GF-D8 (cell line): ENCODE measurements around the gene CCNA1.

ENCODE experiments used
- DNase-seq: peaks from one replicate; lab custom pipeline; 2025; lab: John Stamatoyannopoulos, UW

The CCNA1 gene

GRCh38 chr13:36432106-36432544, at the start of gene CCNA1:
Gene CCNA1 (plus strand): TSS chr13:36432495. CDS start chr13:36433057, 562 bp downstream.
- DNase-seq, result no peak

DNA sequence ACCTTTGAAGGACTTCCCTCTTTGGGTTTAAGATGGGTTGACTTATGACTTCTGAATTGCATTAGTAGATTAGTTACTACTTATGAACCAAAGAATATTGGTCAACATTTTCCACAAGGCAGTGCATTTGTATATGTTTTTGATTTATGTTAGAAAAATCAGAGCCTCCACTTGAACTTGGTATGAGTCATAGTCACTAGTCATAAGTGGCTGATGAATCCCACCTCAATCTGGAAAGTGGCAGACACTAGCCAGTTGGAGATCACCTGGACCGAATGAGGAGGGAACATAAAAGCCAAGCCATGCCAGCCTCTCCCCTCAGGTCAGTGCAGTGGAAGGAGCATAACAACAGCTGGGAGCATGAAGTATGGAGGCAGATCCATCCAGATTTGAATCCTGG, 46.8 kb upstream of the CCNA1 start:
- DNase-seq, result no peak

GRCh38 chr13:36395280-36395679, 37.0 kb upstream of the CCNA1 start:
- peak; percentile 77 for DNase-seq

DNA sequence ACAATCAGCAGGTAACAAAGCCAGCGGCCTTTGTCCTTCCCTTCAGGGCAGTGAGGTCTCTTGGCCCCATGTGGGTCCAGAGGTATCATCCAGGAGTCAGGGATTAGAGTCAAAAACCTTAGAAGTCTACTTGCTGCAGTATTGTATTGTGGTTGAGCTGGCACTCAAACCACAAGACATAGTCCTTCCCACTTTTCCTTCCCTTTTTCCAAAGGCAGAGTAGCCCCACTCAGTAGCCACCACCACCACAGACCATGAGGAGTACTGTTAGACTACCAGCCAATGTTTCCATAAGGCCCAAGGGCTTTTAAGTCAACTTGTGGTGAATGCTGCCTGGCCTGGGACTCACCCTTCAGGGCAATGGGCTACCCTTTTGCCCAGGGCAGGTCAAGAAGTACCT, 27.1 kb upstream of the CCNA1 start:
- no peak for DNase-seq

GRCh38 chr13:36412736-36413135, 19.6 kb upstream of the CCNA1 start:
- DNase-seq, result no peak

DNA sequence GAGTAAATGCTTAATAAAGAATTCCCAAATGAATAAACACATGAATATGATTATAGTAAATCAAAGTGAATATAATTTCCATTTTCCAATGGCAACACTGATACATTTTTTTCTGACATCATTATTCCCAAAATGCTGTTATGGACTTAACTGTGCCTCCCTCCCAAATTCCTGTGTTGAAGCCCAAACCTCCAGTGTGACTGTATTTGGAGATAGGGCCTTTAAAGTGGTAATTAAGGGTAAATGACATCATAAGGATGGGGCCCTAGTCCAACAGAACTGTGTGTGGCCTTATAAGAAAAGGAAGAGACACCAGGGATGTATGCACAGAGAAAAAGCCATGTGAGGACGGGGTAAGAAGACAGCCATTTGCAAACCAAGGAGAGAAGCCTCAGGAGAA, 19.1 kb upstream of the CCNA1 start:
- no peak for DNase-seq

GRCh38 chr13:36414461-36414860, 17.8 kb upstream of the CCNA1 start:
- peak; percentile 48 for DNase-seq

DNA sequence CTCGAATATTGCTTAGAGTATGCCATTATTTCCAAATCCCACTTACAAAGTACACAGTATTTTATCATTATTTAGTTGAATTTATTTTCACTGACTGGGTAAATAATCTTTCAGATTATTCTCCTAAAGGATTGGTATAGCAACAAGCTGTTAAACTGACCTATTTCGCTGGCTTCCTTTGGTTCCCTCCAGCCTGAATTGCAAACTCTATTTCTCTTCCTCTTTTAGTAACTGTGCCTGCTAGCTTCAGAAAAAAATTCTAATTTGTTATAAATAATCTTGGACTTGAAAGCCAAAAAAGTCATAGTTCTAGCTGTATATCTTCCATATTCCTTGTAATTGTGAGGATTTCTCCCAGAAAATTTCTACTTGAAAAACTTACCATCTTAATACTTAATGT, 15.0 kb upstream of the CCNA1 start:
- DNase-seq, result peak; percentile 36

DNA sequence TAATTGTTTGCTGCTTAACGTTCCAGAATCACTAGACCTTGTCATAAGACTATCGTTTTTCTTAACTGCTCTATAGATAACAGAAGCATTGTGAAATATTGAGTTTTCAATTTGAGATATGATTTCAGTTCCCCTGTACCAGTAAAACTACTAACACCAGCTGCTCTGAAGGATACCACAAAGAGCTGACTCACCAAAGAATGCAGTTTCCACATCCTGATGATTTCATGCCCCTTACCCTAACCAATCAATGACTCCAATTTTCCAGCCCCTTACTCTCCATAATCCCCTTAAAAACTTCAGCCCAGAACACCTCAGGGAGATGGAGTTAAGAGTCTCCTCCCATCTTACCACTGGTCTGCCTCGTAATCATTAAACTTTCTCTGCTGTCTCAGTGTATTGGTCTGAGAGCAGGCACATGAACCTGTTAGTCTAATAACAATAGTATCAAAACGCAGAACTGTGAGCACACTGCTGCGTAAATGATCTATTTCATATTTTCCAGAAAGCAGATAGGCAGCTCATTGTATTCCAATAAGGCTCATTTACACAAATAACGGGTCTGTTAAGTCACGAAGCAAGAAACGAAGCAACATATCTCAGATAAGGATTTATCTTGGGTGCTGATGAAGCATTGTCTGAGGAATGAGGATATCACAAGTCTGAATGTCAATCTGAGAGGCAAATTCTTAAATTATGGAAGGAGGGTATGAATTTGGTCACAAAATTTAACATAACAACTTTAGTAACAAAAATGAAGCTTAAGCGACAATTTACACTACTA, 14.1 kb upstream of the CCNA1 start:
- DNase-seq, result peak; percentile 92

DNA sequence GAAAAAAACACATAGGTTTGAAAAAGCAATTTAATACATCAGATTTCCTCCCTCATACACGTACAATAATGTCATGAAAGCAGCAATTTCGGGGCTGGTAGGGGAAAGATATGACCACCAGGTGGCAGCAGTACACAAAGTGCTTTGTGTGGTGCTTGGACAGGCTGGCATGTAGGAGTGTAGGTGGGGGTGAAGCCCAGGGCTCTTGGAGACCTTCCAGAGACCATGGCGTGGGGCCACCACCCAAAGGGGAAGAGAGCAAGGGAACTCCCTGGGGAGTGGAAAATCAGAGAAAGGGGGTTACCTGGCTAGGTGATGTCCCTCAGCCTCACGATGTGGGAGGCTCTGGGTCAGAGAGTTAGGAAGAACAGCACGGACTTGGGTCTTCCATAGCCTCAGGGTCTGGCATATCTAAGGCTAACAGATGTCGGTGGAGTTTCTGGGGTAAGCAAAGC, 11.8 kb upstream of the CCNA1 start:
- peak; percentile 45 for DNase-seq

GRCh38 chr13:36421447-36421846, 10.8 kb upstream of the CCNA1 start:
- DNase-seq, result peak; percentile 58

GRCh38 chr13:36428086-36428485, 4.2 kb upstream of the CCNA1 start:
- no peak for DNase-seq

- no peak for DNase-seq
These were observed 1.8 kb upstream of the CCNA1 start for GRCh38 chr13:36430247-36431203.

GRCh38 chr13:36431204-36432105, 840 bp upstream of the CCNA1 start:
- DNase-seq, result no peak

DNA sequence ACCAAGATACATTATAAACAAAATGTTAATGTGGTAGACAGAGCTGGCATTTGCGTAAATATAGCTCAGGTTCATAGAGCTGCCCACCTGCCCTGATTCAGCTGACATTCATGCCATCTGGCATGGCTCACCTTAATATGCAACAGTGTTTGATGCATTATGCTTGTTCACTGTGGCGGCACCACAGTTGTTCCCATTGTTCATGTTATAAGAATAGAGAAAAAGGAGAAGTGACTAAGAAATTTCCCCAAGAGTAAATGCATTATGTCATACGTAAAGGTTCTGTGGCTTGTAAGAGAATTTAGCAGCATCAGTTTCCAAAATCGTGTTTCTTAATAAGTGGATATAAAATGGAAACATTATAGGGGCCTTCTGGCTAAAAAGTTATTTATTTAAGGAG, 4.5 kb downstream of the CCNA1 start:
- peak; percentile 27 for DNase-seq

GRCh38 chr13:36438594-36439483, 6.5 kb downstream of the CCNA1 start:
- no peak for DNase-seq

DNA sequence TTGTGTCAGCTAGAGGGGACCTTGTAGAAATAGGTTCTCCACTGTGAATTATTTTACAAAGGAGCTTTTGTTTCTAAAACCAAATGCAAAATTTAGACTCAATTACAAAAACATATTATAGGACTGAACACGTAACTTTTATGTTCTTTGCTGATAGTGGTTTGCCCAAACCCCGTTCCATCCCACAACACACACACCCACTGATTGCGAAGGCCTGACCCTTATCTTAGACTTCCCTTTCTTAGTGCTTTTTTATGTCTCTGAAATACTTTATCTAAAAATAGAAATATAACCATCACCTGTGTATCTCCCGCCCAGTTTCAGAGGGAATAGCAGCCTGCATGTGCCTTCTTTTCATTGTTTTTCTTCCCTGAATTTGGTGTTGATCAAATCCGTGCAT, 13.0 kb downstream of the CCNA1 start:
- peak; percentile 64 for DNase-seq

GRCh38 chr13:36445891-36446351, 13.6 kb downstream of the CCNA1 start:
- DNase-seq, result no peak

GRCh38 chr13:36447501-36447900, 15.2 kb downstream of the CCNA1 start:
- no peak for DNase-seq

GRCh38 chr13:36450534-36450933, 18.2 kb downstream of the CCNA1 start:
- no peak for DNase-seq

GRCh38 chr13:36453516-36453915, 21.2 kb downstream of the CCNA1 start:
- no peak for DNase-seq
